DMS 273 treated with DMSO at 0.1 percent for 48 hours (cell line): ENCODE data around the gene MOB3C.
A peak's percentile ranks its signal among the peaks of the same experiment; 100 is the strongest.
"Not testable (repeated sequence)": the region's sequence is repeated elsewhere in the genome, so short reads cannot be mapped to it uniquely, and the experiment has no call there.

ENCODE experiments used
- DNase-seq: peaks from one replicate; lab custom pipeline; 2025; lab: John Stamatoyannopoulos, UW

MOB3C gene

DNA sequence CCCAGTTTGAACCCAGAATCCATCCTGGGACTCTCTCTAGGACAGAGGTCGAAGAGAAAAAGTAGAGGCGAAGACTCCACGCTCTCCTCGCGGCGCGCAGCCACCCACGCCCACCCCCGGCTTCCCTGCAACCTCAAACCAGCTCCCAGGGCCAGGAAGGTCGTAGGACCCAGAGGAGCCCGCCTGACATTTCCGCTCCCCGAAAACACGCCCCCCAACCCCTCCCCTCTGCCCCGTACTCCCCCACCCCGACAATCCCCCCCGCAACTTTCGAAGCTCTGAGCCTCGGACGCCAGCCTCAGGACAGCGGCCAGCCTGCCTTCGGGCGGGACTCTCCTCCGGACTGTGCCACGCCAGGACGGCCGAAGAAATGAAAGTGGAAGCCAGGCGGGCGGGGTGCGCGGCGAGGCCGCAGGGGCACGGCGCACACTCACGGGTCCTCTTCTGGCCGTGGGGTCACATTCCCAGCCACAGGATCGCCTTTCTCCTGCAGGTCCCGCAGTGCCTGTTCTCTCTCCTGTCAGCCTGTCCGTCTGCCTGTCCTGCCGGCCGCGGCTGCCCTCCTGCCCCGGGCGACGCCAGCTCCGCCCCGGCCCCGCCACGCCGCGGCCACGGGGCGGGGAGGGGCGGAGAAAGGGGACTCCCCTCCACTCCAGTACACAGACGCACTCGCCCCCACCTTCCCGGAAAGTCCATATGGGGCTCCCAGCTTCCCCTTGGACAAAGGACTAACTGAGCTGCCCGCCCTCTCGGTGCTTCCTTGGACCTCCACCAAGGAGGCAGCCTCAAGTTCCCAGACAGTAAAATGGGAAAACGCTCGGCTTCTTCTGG lies at the start of gene MOB3C:
TSS of gene MOB3C (minus strand) at position 535 of the 831 bp plus-strand sequence. CDS start 3,490 bp downstream, outside the sequence.
- DNase-seq, result no peak

DNA sequence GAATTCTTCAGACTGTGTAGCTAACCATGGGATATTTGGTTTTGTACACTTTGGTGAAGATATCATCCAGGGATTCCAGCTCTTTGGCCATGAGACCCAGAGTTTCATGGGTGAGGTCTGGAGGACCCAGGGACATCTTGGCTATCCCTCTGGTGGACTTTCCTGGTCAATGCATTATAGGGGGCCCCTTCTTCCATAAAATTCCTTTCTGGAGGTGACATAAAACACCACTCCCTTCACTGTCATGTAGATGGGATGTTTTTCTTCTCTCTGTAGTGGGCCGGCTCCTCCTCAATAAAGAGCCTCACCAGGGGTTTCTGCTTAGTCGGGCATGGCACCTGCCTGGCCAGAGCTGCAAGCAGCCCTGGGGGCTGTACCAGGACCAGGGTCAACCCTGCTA lies 49.4 kb upstream of the MOB3C start:
- no peak for DNase-seq

GRCh38 chr1:46662919-46663318 lies 46.3 kb upstream of the MOB3C start:
- not testable (repeated sequence) for DNase-seq

GRCh38 chr1:46660116-46660515 lies 43.5 kb upstream of the MOB3C start:
- not testable (repeated sequence) for DNase-seq

GRCh38 chr1:46659307-46659870 lies 42.8 kb upstream of the MOB3C start:
- DNase-seq, result no peak

DNA sequence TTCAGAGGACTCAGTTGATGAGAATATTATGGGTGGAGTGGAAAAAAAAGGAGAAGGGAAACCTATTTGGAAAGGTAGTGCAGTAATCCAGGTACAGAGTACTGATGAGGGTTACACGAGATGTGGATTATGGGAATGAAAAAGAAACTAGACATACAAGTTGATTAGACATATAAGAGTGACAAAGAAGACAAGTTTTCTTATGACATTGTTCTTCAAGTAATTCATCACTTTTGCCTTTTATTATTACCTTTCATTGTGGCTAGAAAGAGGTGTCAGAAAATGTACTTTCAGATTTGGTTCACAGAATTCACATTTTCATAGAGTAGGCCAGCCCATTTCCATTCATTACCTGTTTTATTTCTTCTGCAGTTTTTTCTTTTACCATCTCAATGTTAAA lies 41.2 kb upstream of the MOB3C start:
- DNase-seq, result no peak

DNA sequence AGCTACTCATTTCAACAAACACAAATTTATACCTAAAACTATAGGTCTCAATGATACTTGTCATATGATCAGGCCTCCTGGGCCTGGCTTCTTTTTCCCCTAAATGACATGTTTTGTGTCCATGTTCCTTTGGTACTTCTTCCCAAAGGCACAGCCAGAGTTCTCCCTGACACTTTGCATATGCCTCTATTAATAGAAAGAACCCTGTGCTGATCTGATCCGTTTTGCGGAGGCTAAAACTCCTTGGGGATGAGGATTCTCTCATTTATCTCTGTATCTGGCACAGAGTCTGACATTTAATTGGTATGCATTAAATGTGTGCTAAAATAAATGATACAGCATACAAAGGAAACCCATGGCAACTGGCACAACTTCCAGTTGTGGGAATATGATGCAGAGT lies 40.0 kb upstream of the MOB3C start:
- DNase-seq, result no peak

DNA sequence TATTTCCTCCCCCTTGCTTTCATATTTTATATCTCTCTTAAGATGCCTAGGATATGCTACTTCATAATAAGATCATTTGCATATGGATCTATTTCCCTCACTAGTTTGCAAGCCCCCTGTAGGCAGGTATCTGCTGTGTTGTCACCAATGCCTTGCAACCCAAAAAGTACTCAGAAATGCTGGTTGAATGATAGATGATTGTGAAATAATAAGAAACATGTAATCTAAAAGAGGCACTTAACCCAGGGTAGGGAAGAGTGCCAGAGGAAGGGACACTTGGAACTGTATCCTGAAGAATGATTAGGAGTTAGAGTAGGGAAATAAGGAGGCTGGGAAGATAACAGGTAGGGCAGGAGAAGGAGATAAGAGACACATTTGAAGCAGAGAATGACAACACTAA lies 39.2 kb upstream of the MOB3C start:
- no peak for DNase-seq

DNA sequence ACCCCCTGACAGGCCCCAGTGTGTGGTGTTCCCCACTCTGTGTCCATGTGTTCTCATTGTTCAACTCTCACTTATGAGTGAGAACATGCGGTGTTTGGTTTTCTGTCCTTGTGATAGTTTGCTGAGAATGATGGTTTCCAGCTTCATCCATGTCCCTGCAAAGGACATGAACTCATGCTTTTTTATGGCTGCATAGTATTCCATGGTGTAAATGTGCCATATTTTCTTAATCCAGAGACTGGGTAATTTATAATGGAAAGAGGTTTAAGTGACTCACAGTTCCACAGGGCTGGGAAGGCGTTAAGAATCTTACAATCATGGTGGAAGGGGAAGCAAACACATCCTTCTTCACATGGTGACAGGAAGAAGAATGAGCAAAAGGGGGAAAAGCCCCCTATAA lies 38.1 kb upstream of the MOB3C start:
- DNase-seq, result not testable (repeated sequence)

- DNase-seq, result no peak
Observed at GRCh38 chr1:46654012-46654411, 37.4 kb upstream of the MOB3C start.

- no peak for DNase-seq
Observed at GRCh38 chr1:46653405-46653958, 36.9 kb upstream of the MOB3C start.

DNA sequence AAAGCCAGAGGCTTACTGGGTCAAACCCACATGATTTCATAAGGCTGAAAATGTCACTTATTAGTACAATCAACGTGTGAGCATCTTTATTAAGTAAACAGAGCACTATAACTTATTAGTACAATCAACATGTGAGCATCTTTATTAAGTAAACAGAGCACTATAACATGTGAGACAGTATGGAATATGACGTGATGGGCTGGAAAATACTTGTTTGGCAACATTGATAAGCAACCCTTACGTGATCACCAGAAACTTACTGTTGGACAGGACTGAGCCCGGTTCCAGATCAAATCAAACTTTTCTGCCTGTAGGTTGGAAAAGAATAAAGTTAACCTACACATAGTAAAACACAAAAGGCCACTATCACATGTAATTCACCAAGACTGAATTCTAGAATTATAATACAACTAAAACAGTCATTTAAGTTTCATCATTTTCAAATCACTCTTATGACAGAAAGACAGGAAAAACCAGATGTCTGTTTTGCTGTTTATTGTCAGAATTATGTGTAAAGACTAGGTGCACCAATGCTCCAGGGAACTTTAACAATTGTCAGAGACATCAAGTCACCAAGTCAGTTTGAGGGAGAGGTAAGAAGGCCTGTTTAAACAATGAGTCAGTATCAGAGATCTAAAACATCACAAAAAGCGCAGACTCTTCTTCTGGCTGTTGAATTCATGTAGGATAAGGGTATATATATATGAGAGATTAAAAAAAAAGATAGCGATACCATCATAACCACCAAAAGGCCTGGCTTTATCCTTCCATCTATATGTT lies 35.9 kb upstream of the MOB3C start:
- DNase-seq, result no peak

DNA sequence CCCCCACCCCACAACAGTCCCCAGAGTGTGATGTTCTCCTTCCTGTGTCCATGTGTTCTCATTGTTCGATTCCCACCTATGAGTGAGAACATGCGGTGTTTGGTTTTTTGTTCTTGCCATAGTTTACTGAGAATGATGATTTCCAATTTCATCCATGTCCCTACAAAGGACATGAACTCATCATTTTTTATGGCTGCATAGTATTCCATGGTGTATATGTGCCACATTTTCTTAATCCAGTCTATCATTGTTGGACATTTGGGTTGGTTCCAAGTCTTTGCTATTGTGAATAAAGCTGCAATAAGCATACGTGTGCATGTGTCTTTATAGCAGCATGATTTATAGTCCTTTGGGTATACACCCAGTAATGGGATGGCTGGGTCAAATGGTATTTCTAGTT lies 34.5 kb upstream of the MOB3C start:
- not testable (repeated sequence) for DNase-seq

GRCh38 chr1:46650491-46650890 lies 33.9 kb upstream of the MOB3C start:
- no peak for DNase-seq

DNA sequence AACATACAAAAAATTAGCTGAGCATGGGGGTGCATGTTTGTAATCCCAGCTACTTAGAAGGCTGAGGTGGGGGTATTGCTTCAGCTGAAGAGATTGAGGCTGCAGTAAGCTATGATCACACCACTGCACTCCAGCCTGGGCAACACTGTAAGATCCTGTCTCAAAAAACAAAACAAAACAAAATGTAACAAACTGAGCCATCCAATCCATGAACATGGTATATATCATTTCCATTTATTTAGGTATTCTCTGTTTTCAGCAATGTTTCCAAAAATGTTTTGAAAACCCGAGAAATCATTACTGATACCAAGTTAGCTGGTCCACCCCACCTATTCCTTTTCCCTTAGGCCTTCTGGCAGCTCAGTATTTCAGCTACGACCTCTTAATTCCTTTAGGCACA lies 33.2 kb upstream of the MOB3C start:
- no peak for DNase-seq

- DNase-seq, result no peak
Observed at GRCh38 chr1:46647611-46648010, 31.0 kb upstream of the MOB3C start.

DNA sequence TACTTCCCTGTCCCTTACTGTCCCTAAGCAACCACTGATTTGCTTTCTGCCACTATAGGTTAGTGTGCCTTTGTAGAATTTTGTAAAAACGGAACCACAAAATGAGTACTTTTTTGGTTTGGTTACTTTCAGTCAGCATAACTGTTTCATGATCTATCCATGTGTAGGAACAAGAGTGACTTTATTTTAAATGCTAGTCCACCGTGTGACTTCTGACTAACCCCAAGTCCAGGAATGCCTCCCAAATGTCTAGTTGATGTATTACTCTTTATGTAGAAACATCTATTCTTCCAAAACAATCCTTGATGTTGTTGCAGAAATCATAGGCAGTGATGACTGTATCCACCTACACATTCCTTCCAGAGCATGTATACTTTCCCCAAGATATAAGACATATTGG lies 30.2 kb upstream of the MOB3C start:
- no peak for DNase-seq

DNA sequence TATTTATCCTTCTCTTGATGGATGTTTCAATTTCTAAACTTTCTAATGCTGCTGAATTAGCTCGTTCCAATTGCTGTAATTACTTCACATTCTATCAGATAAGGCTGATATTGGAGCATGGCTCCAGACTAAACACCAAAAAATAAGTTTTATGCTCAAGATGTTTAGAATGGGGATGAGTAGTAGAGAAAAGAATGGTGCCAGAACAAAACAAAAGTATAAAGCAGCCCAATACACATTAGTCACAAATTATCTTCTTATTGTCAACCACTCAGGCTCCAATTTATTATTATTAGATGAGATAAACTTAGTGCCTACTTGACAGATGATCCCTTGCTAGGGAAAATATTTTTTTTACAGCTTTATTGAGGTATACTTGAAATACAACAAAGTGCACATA lies 29.7 kb upstream of the MOB3C start:
- DNase-seq, result no peak

DNA sequence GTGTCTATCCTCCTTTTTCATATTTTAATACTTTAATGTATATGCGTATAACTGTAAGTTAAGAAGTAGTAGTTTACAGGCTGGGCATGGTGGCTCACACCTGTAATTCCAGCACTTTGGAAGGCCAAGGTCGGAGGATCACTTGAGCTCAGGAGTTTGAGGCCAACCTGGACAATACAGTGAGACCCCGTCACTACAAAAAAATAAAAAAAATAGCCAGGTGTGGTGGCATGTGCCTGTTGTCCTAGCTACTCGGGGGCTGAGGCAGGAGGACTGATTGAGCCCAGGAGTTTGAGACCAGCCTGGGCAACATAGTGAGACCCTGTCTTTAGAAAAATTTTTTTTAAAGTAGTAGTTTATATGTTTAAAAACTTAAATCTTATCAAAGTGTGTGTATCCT lies 29.2 kb upstream of the MOB3C start:
- DNase-seq, result no peak

GRCh38 chr1:46643368-46643775 lies 26.8 kb upstream of the MOB3C start:
- peak; percentile 52 for DNase-seq

DNA sequence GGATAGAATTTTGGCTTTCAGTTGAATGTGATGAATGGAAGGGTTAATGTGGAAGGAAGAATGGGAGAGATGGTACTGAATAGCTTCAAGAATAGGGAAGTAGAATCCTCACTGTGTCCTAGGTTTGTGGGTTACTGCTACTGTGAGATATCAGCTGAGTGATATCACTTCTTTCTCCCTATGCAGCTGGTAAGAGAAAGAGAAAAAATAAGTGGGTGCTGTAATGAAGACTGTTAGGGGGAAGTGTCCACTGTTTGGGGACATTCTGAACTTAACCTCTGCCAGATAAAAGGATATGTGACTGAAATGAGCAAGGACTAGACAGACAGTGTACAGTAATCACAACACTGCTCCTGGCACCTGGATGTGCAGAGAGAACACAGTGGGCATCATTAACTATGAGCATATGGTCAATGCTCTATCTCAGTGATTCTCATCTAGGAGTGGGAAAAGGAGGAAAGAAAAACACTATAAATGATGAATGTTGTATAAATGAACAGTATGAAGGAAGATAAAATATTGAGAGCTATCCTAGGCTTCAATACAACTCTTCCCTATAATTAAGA lies 25.6 kb upstream of the MOB3C start:
- DNase-seq, result no peak

GRCh38 chr1:46639547-46639946 lies 22.9 kb upstream of the MOB3C start:
- no peak for DNase-seq
